OCI-LY7 (cell line): Measurements from ENCODE around the gene PDZD2. TPM values are rescaled to one million over a fixed set of nuclear protein-coding genes. Genes with fewer than 3 reads are reported as not detected.

Experiments
- BruUV-seq: library from RNA; stranded (reverse); fragments of 400-500 nt; replicated peaks from 2 replicates; lab custom pipeline; 2021; lab: Mats Ljungman, UMichigan
- CTCF ChIA-PET: fragments of 300-600 bp; sonication (Branson Sonifier 250); formaldehyde crosslinking; loops from one replicate; lab custom pipeline; 2022; ENCODE audit warnings: antibody characterized with exemption; ENCODE audit not compliant: unreplicated experiment; lab: Charles Lee
- POLR2A ChIA-PET: fragments of 300-600 bp; sonication (Branson Sonifier 250); formaldehyde crosslinking; loops from one replicate; lab custom pipeline; 2022; ENCODE audit warnings: antibody characterized with exemption; lab: Charles Lee
- DNase-seq: peaks from one replicate; pipeline ENCODE4 v3.0.0-alpha.2; 2015; ENCODE audit warnings: low spot score
- H2AFZ ChIP-seq: fragments of 200-600 bp; sonication (generic), shearing (Covaris generic); 2 replicates; pipeline ENCODE4 v1.6.1; 2014; ENCODE audit warnings: mild to moderate bottlenecking, antibody characterized with exemption, low read length, moderate library complexity
- H3K27ac ChIP-seq: fragments of 200-600 bp; sonication (generic); 2 replicates; pipeline ENCODE4 v1.5.1; 2014; ENCODE audit warnings: mixed run types, low read depth, mild to moderate bottlenecking, moderate library complexity, low read length, inconsistent platforms; ENCODE audit not compliant: poor library complexity, severe bottlenecking
- H3K36me3 ChIP-seq: fragments of 200-600 bp; sonication (generic); 2 replicates; pipeline ENCODE4 v1.6.1; 2014; ENCODE audit warnings: mild to moderate bottlenecking, antibody characterized with exemption, low read length, moderate library complexity, mixed read lengths; ENCODE audit not compliant: insufficient read depth
- H3K4me1 ChIP-seq: fragments of 200-600 bp; sonication (generic); 2 replicates; pipeline ENCODE4 v1.5.1; 2014; ENCODE audit warnings: mild to moderate bottlenecking, low read length; ENCODE audit not compliant: insufficient read depth, poor library complexity, severe bottlenecking
- H3K4me2 ChIP-seq: fragments of 200-600 bp; sonication (generic); 2 replicates; pipeline ENCODE4 v1.6.1; 2014; ENCODE audit warnings: mild to moderate bottlenecking, low read length
- H3K4me3 ChIP-seq: fragments of 200-600 bp; sonication (generic); 2 replicates; pipeline ENCODE4 v1.5.1; 2014; ENCODE audit warnings: mild to moderate bottlenecking, low read depth, low read length; ENCODE audit not compliant: poor library complexity, severe bottlenecking
- H3K79me2 ChIP-seq: fragments of 200-600 bp; sonication (generic); 2 replicates; pipeline ENCODE4 v1.6.1; 2016; ENCODE audit warnings: low read depth, mild to moderate bottlenecking, low read length, moderate library complexity, mixed read lengths; ENCODE audit not compliant: insufficient read depth
- H3K9me2 ChIP-seq: fragments of 200-600 bp; sonication (generic); 2 replicates; pipeline ENCODE4 v1.6.1; 2016; ENCODE audit warnings: mild to moderate bottlenecking, low read length, mixed read lengths; ENCODE audit not compliant: insufficient read depth
- H3K9me3 ChIP-seq: fragments of 200-600 bp; sonication (generic); 2 replicates; pipeline ENCODE4 v1.6.1; 2014; ENCODE audit warnings: mild to moderate bottlenecking, mixed run types, low read length, mixed read lengths
- H4K20me1 ChIP-seq: fragments of 200-600 bp; sonication (generic); 2 replicates; pipeline ENCODE4 v1.6.1; 2014; ENCODE audit warnings: mild to moderate bottlenecking, antibody characterized with exemption, low read length, moderate library complexity, mixed read lengths; ENCODE audit not compliant: insufficient read depth
- CTCF ChIP-seq: fragments of 200-600 bp; sonication (generic); conservative IDR thresholded peaks from 2 replicates; pipeline ENCODE4 v1.5.1; 2014; ENCODE audit warnings: mild to moderate bottlenecking, antibody characterized with exemption, low read length, moderate library complexity, mixed read lengths
- EZH2phosphoT487 ChIP-seq: fragments of 200-600 bp; sonication (generic); IDR thresholded peaks from 2 replicates; pipeline ENCODE4 v1.6.1; 2018; ENCODE audit warnings: low read depth, borderline replicate concordance, mild to moderate bottlenecking, mixed run types, antibody characterized with exemption, low read length, moderate library complexity, mixed read lengths
- intact Hi-C: fragments of 100-400 bp; cut with micrococcal nuclease; formaldehyde crosslinking; loops from one replicate; pipeline ENCODE4 v1.10.0; 2022; ENCODE audit not compliant: unreplicated experiment
- total RNA-seq, 2 experiments: library from RNA; depleted of rRNA in 1 of 2; stranded (reverse); fragments of >200 nt in 1 of 2; shearing (Covaris generic) in 1 of 2; gene quantifications; 2 replicates each; pipeline ENCODE4 v1.2.3, GENCODE V29; 2014 to 2022

Gene PDZD2
- total RNA-seq, 2 experiments from 2014 or later: 8.6 to 10.6 TPM

DNA sequence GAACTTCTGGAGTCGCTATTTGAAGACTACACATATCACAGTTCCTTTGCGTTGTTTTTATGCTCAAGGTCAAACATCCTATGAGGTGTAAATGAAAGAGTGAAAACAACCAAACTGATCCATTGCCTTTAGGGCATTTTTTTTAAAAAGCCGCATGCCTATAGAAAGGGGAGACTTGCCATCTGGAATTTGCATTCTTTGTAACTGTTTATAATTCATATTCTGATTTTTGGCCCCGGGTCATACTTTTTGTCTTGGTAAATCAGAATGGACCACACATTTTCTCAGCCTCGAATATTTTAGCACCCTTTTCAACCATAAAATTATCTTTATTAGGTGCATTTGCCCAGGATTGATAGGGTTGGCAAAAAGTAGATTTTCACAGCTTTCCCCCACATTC is 347.2 kb downstream of the PDZD2 start:
- Histone ChIP-seq H2AFZ (no peak overlapping the region), H3K9me2 (no peaks in the 10 kb centered on the region), H4K20me1 (no peaks in the 10 kb centered on the region), H3K4me1 (peaks cover 6% of the 10 kb centered on the region), H3K4me3 (no peak overlapping the region), H3K79me2 (no peaks in the 10 kb centered on the region), H3K9me3 (no peaks in the 10 kb centered on the region), H3K36me3 (no peaks in the 10 kb centered on the region), H3K27ac (no peak overlapping the region), H3K4me2 (no peak overlapping the region)
- intact Hi-C loops: no loop called here
- BruUV-seq: no TSS peak
- POLR2A ChIA-PET: interaction anchor here (0.9 kb wide), 1 partner anchor 11 kb away, joined by 3 read pairs; no protein-coding TSS in a partner anchor
- TF ChIP-seq EZH2phosphoT487 (no peak), CTCF (no peak)
- no peak for DNase-seq
- CTCF ChIA-PET: no interaction called here

- POLR2A ChIA-PET: interaction anchor here (0.6 to 1.5 kb wide), 7 partner anchors 8 to 594 kb away, joined by 3 to 4 read pairs (median 3); no protein-coding TSS in a partner anchor
- H3K4me2 ChIP-seq: no peak overlapping the region
- H3K9me3 ChIP-seq: no peaks in the 10 kb centered on the region
- H3K4me1 ChIP-seq: peaks cover 15% of the 10 kb centered on the region
- no peak overlapping the region for H3K27ac ChIP-seq
- no peaks in the 10 kb centered on the region for H4K20me1 ChIP-seq
- H3K4me3 ChIP-seq: no peak overlapping the region
- no peaks in the 10 kb centered on the region for H3K36me3 ChIP-seq
- no peak overlapping the region for H2AFZ ChIP-seq
- TF ChIP-seq CTCF (no peak), EZH2phosphoT487 (no peak)
- intact Hi-C loops: no loop called here
- no peaks in the 10 kb centered on the region for H3K79me2 ChIP-seq
- no peaks in the 10 kb centered on the region for H3K9me2 ChIP-seq
- DNase-seq: no peak
- CTCF ChIA-PET: interaction anchor here (0.6 to 0.8 kb wide), 2 partner anchors 20 to 38 kb away, joined by 3 to 5 read pairs; no protein-coding TSS in a partner anchor
- no TSS peak for BruUV-seq
These were observed 349.2 kb downstream of the PDZD2 start for GRCh38 chr5:31987985-31988710.
